Smooth muscle cell (in vitro differentiated cells): Measurements from ENCODE around the gene IL1RAP. TPM values are rescaled to one million over a fixed set of nuclear protein-coding genes. Genes with fewer than 3 reads are reported as not detected.

Experiments
- DNase-seq: peaks from one replicate; lab custom pipeline; 2025; ENCODE audit not compliant: unreplicated experiment; lab: John Stamatoyannopoulos, UW
- H2AFZ ChIP-seq: fragments of 200-600 bp; sonication (generic); 2 replicates; pipeline ENCODE4 v1.6.0; 2016; ENCODE audit warnings: antibody characterized with exemption, low read depth, mild to moderate bottlenecking
- H3F3A ChIP-seq: fragments of 200-600 bp; sonication (generic); 2 replicates; pipeline ENCODE4 v1.6.0; 2017; ENCODE audit warnings: antibody characterized with exemption, low read depth
- H3K27ac ChIP-seq: fragments of 200-600 bp; sonication (generic); 2 replicates; pipeline ENCODE4 v1.5.1; 2016; ENCODE audit warnings: low read depth, mild to moderate bottlenecking
- H3K27me3 ChIP-seq: fragments of 200-600 bp; sonication (generic); 2 replicates; pipeline ENCODE4 v1.6.1; 2016; ENCODE audit warnings: low read depth, mild to moderate bottlenecking
- H3K36me3 ChIP-seq: fragments of 200-600 bp; sonication (generic); 2 replicates; pipeline ENCODE4 v1.5.1; 2016; ENCODE audit warnings: low read depth
- H3K4me1 ChIP-seq: fragments of 200-600 bp; sonication (generic); 2 replicates; pipeline ENCODE4 v1.5.1; 2016; ENCODE audit warnings: low read depth
- H3K4me2 ChIP-seq: fragments of 200-600 bp; sonication (generic); 2 replicates; pipeline ENCODE4 v1.6.0; 2016; ENCODE audit warnings: mild to moderate bottlenecking
- H3K4me3 ChIP-seq: fragments of 200-600 bp; sonication (generic); 2 replicates; pipeline ENCODE4 v1.5.1; 2016; ENCODE audit warnings: mild to moderate bottlenecking
- H3K79me2 ChIP-seq: fragments of 200-600 bp; sonication (generic); 2 replicates; pipeline ENCODE4 v1.6.0; 2016; ENCODE audit warnings: low read depth, mild to moderate bottlenecking
- H3K9ac ChIP-seq: fragments of 200-600 bp; sonication (generic); 2 replicates; pipeline ENCODE4 v1.6.0; 2016; ENCODE audit warnings: low read depth
- H3K9me3 ChIP-seq: fragments of 200-600 bp; sonication (generic); replicated peaks from 2 replicates; pipeline ENCODE4 v1.5.1; 2016; ENCODE audit warnings: low read depth
- H4K20me1 ChIP-seq: fragments of 200-600 bp; sonication (generic); 2 replicates; pipeline ENCODE4 v1.6.0; 2016; ENCODE audit warnings: low read depth
- CTCF ChIP-seq: fragments of 200-600 bp; sonication (generic); IDR thresholded peaks from 2 replicates; pipeline ENCODE4 v1.5.1; 2017; ENCODE audit warnings: borderline replicate concordance, mild to moderate bottlenecking, antibody characterized with exemption; ENCODE audit not compliant: insufficient read depth, poor library complexity, severe bottlenecking
- WGBS: methylation state at CpG from one replicate; pipeline ENCODE4 v1.1.7; 2016; ENCODE audit warnings: low lambda C conversion rate; 5-methylcytosine and 5-hydroxymethylcytosine counted together
- polyA plus RNA-seq: library from polyadenylated mRNA; unstranded; fragments of >200 nt; fragmentation: Nextera tagmentation; extraction: Ambion mirVana; gene quantifications from 2 replicates; pipeline ENCODE4 v1.2.1, GENCODE V29; 2016
- total RNA-seq: library from RNA; depleted of rRNA; stranded (reverse); fragments of >200 nt; gene quantifications from 2 replicates; pipeline ENCODE4 v1.2.3, GENCODE V29; 2014

IL1RAP gene
- total and polyA plus RNA-seq, 2 experiments from 2014 or later, result 13.5 to 49.1 TPM

GRCh38 chr3:190505381-190506003 is 8.4 kb upstream of the IL1RAP start:
- Histone ChIP-seq H4K20me1 (no peaks in the 10 kb centered on the region), H3K9me3 (no peaks in the 10 kb centered on the region), H3K79me2 (no peaks in the 10 kb centered on the region), H3K4me3 (no peak overlapping the region), H3K4me1 (no peaks in the 10 kb centered on the region), H3K36me3 (no peaks in the 10 kb centered on the region), H3K27ac (no peak overlapping the region), H3F3A (no peaks in the 10 kb centered on the region), H2AFZ (no peak overlapping the region), H3K27me3 (peaks cover 5% of the 10 kb centered on the region), H3K4me2 (no peak overlapping the region), H3K9ac (no peak overlapping the region)
- DNase-seq, result no peak
- no peak for TF ChIP-seq CTCF
- 61% methylated on average over 3 of the region's 3 CpGs for WGBS

DNA sequence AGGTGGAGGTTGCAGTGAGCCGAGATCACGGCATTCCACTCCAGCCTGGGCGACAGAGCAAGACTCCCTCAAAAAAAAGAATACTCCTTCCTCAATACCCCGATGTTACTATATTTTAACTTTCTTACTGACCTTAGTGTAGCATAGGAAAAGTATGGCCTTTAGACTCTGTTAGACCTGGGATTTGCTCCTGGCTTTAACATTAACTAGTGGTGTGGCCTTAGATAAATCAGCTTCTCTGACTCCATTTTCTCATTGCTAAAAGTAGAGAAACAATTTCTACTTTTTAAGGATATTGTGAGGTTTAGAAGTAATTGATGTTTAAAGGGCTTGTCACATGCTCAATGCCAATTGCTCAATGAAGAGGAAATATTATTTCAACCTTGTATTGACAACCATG is 7.6 kb upstream of the IL1RAP start:
- H3F3A ChIP-seq, result no peaks in the 10 kb centered on the region
- no peak overlapping the region for H2AFZ ChIP-seq
- no peaks in the 10 kb centered on the region for H3K9me3 ChIP-seq
- H3K4me2 ChIP-seq, result no peak overlapping the region
- no peak for DNase-seq
- H3K36me3 ChIP-seq, result no peaks in the 10 kb centered on the region
- 87% methylated on average over 4 of the region's 4 CpGs for WGBS
- no peak overlapping the region for H3K9ac ChIP-seq
- H3K27me3 ChIP-seq, result peaks cover 13% of the 10 kb centered on the region
- H3K79me2 ChIP-seq, result no peaks in the 10 kb centered on the region
- no peak overlapping the region for H3K27ac ChIP-seq
- no peaks in the 10 kb centered on the region for H3K4me1 ChIP-seq
- H4K20me1 ChIP-seq, result no peaks in the 10 kb centered on the region
- TF ChIP-seq CTCF, result no peak
- H3K4me3 ChIP-seq, result no peak overlapping the region

DNA sequence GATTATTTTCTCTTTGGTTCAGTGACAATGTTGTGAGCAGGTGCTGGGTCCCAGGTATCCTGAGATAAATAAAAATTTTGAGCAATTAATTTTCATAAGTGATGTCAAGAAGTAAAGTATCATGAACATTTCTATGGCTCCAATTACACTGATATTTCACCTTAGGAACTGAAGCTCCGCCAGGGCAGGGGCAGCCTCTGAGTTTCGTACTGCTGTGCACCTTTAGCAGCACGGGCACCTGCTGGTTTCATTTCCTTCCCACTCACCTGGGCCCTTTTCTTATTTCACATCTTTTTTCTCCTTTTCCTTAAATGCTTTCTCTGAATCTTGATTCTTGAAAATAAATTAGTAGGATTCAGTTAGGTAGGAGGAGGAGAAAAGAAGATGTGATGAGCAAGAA is 1.2 kb upstream of the IL1RAP start:
- Histone ChIP-seq H3K4me1 (peaks cover 4% of the 10 kb centered on the region), H3K79me2 (peaks cover 24% of the 10 kb centered on the region), H3K9me3 (no peaks in the 10 kb centered on the region), H4K20me1 (no peaks in the 10 kb centered on the region), H3K4me3 (no peak overlapping the region), H3K4me2 (no peak overlapping the region), H3K9ac (no peak overlapping the region), H3F3A (no peaks in the 10 kb centered on the region), H2AFZ (no peak overlapping the region), H3K27ac (no peak overlapping the region), H3K36me3 (no peaks in the 10 kb centered on the region), H3K27me3 (peaks cover 24% of the 10 kb centered on the region)
- DNase-seq, result no peak
- TF ChIP-seq CTCF, result no peak
- WGBS, result 93% methylated on average over 3 of the region's 3 CpGs
